OCI-LY1 (cell line): ENCODE results near the gene OR51D1.

ENCODE experiments used
- H2AFZ ChIP-seq: fragments of 200-600 bp; sonication (generic), shearing (Covaris generic); 2 replicates; pipeline ENCODE4 v1.6.0; 2014; ENCODE audit warnings: antibody characterized with exemption, mild to moderate bottlenecking, low read length
- H3F3A ChIP-seq: fragments of 200-600 bp; sonication (generic), shearing (Covaris generic); 2 replicates; pipeline ENCODE4 v1.6.0; 2014; ENCODE audit warnings: mild to moderate bottlenecking, antibody characterized with exemption, low read length, moderate library complexity; ENCODE audit not compliant: insufficient read depth
- H3K27ac ChIP-seq: fragments of 200-600 bp; sonication (generic); 2 replicates; pipeline ENCODE4 v1.5.1; 2014; ENCODE audit warnings: low read length, mixed run types, mild to moderate bottlenecking, low read depth; ENCODE audit not compliant: poor library complexity, severe bottlenecking
- H3K27me3 ChIP-seq: fragments of 200-600 bp; sonication (generic); 2 replicates; pipeline ENCODE4 v1.6.0; 2014; ENCODE audit warnings: antibody characterized with exemption, mild to moderate bottlenecking, low read length, moderate library complexity; ENCODE audit not compliant: insufficient read depth
- H3K36me3 ChIP-seq: fragments of 200-600 bp; sonication (generic); 2 replicates; pipeline ENCODE4 v1.6.1; 2014; ENCODE audit warnings: mild to moderate bottlenecking, antibody characterized with exemption, low read length, moderate library complexity, mixed read lengths; ENCODE audit not compliant: insufficient read depth
- H3K4me1 ChIP-seq: fragments of 200-600 bp; sonication (generic); 2 replicates; pipeline ENCODE4 v1.5.1; 2014; ENCODE audit warnings: mild to moderate bottlenecking, low read length, moderate library complexity; ENCODE audit not compliant: insufficient read depth, severe bottlenecking
- H3K4me2 ChIP-seq: fragments of 200-600 bp; sonication (generic), shearing (Covaris generic); 2 replicates; pipeline ENCODE4 v1.6.1; 2014; ENCODE audit warnings: low read length
- H3K4me3 ChIP-seq: fragments of 200-600 bp; sonication (generic); 2 replicates; pipeline ENCODE4 v1.5.1; 2014; ENCODE audit warnings: low read length, low read depth, mild to moderate bottlenecking, mixed read lengths; ENCODE audit not compliant: poor library complexity, severe bottlenecking
- H3K79me2 ChIP-seq: fragments of 200-600 bp; shearing (Covaris generic); 2 replicates; pipeline ENCODE4 v1.6.1; 2016; ENCODE audit warnings: mixed run types, low read length, mixed read lengths; ENCODE audit not compliant: insufficient read depth
- H3K9ac ChIP-seq: fragments of 200-600 bp; sonication (generic), shearing (Covaris generic); 2 replicates; pipeline ENCODE4 v1.6.1; 2014; ENCODE audit warnings: mild to moderate bottlenecking, low read length, mixed read lengths
- H3K9me2 ChIP-seq: fragments of 200-600 bp; sonication (generic), shearing (Covaris generic); 2 replicates; pipeline ENCODE4 v1.6.1; 2014; ENCODE audit warnings: low read depth, mild to moderate bottlenecking, low read length, mixed read lengths
- H3K9me3 ChIP-seq: fragments of 200-600 bp; shearing (Covaris generic); 2 replicates; pipeline ENCODE4 v1.6.1; 2014; ENCODE audit warnings: low read length, mixed read lengths
- H4K20me1 ChIP-seq: fragments of 200-600 bp; sonication (generic), shearing (Covaris generic); 2 replicates; pipeline ENCODE4 v1.6.0; 2016; ENCODE audit warnings: mild to moderate bottlenecking, low read length; ENCODE audit not compliant: insufficient read depth
- EZH2 ChIP-seq: fragments of 200-600 bp; sonication (generic), shearing (Covaris generic); IDR thresholded peaks from 2 replicates; pipeline ENCODE4 v1.8.0; 2017; ENCODE audit warnings: borderline replicate concordance, mixed run types, mild to moderate bottlenecking, antibody characterized with exemption, low read length, moderate library complexity, mixed read lengths
- TF ChIP-seq, protein P1 (sequence below): fragments of 200-600 bp; sonication (generic), shearing (Covaris generic); IDR thresholded peaks from 2 replicates; pipeline ENCODE4 v1.5.1; 2017; ENCODE audit warnings: mild to moderate bottlenecking, antibody characterized with exemption, low read length, moderate library complexity, mixed read lengths

Gene OR51D1

DNA sequence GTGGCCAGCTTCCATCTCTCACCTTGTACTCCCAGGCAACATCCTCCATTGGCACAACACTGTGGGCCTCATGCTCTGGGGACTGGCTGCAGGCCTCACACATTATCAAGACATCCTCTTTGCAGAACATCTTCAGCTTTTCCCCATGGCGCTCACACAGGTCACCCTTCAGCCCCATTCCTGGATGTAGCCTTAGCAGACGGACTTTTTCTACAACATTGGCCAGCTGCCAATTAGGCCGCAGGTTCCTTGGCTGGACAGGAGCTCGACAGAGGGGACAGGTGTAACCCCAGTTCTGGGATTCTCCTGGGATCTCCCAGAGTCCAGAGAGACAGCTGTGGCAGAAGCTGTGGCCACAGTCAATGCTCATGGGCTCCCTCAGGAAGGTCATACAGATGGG is 32.2 kb upstream of the OR51D1 start:
- no peak for TF ChIP-seq EZH2
- TF ChIP-seq, protein P1, sequence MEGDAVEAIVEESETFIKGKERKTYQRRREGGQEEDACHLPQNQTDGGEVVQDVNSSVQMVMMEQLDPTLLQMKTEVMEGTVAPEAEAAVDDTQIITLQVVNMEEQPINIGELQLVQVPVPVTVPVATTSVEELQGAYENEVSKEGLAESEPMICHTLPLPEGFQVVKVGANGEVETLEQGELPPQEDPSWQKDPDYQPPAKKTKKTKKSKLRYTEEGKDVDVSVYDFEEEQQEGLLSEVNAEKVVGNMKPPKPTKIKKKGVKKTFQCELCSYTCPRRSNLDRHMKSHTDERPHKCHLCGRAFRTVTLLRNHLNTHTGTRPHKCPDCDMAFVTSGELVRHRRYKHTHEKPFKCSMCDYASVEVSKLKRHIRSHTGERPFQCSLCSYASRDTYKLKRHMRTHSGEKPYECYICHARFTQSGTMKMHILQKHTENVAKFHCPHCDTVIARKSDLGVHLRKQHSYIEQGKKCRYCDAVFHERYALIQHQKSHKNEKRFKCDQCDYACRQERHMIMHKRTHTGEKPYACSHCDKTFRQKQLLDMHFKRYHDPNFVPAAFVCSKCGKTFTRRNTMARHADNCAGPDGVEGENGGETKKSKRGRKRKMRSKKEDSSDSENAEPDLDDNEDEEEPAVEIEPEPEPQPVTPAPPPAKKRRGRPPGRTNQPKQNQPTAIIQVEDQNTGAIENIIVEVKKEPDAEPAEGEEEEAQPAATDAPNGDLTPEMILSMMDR, result no peak
- peaks cover 34% of the 10 kb centered on the region for H3K36me3 ChIP-seq

GRCh38 chr11:4606231-4607015 is 30.9 kb upstream of the OR51D1 start:
- no peak overlapping the region for H3K9ac ChIP-seq

More for the DNA sequence above, 32.2 kb upstream of the OR51D1 start:
- no peak overlapping the region for H3K4me3 ChIP-seq
- no peaks in the 10 kb centered on the region for H3K9me3 ChIP-seq
- H3F3A ChIP-seq, result no peaks in the 10 kb centered on the region
- H3K9ac ChIP-seq, result no peak overlapping the region
- no peaks in the 10 kb centered on the region for H3K79me2 ChIP-seq
- H3K27me3 ChIP-seq, result no peaks in the 10 kb centered on the region
- H3K9me2 ChIP-seq, result no peaks in the 10 kb centered on the region
- H3K27ac ChIP-seq, result no peak overlapping the region
- peaks cover 17% of the 10 kb centered on the region for H3K4me1 ChIP-seq
- H4K20me1 ChIP-seq, result no peaks in the 10 kb centered on the region
- no peak overlapping the region for H2AFZ ChIP-seq
- no peak overlapping the region for H3K4me2 ChIP-seq

GRCh38 chr11:4607096-4607495 is 30.2 kb upstream of the OR51D1 start:
- H3K27ac ChIP-seq, result no peak overlapping the region
- no peaks in the 10 kb centered on the region for H3K9me3 ChIP-seq
- peak overlapping the region; percentile 77 for H3K9ac ChIP-seq
- peaks cover 13% of the 10 kb centered on the region; the same call in 1 of the 2 replicates for H3K36me3 ChIP-seq
- H3K79me2 ChIP-seq, result no peaks in the 10 kb centered on the region
- H4K20me1 ChIP-seq, result no peaks in the 10 kb centered on the region
- H3F3A ChIP-seq, result no peaks in the 10 kb centered on the region
- no peak overlapping the region for H2AFZ ChIP-seq
- H3K4me3 ChIP-seq, result peak overlapping the region; percentile 78
- H3K9me2 ChIP-seq, result no peaks in the 10 kb centered on the region
- H3K4me1 ChIP-seq, result peaks cover 23% of the 10 kb centered on the region
- TF ChIP-seq, protein P1, result no peak
- no peak for TF ChIP-seq EZH2
- peak overlapping the region; percentile 75 for H3K4me2 ChIP-seq
- H3K27me3 ChIP-seq, result no peaks in the 10 kb centered on the region

More at GRCh38 chr11:4606231-4607015, 30.9 kb upstream of the OR51D1 start:
- no peaks in the 10 kb centered on the region for H3F3A ChIP-seq
- TF ChIP-seq EZH2, result no peak
- TF ChIP-seq, protein P1, result no peak
- H3K4me1 ChIP-seq, result peaks cover 23% of the 10 kb centered on the region
- no peaks in the 10 kb centered on the region for H4K20me1 ChIP-seq
- no peaks in the 10 kb centered on the region for H3K79me2 ChIP-seq
- H3K9me3 ChIP-seq, result no peaks in the 10 kb centered on the region
- no peak overlapping the region for H2AFZ ChIP-seq
- H3K27me3 ChIP-seq, result no peaks in the 10 kb centered on the region
- peak overlapping the region; percentile 78 for H3K4me3 ChIP-seq
- H3K36me3 ChIP-seq, result peaks cover 20% of the 10 kb centered on the region
- H3K9me2 ChIP-seq, result no peaks in the 10 kb centered on the region
- peak overlapping the region; percentile 75 for H3K4me2 ChIP-seq
- H3K27ac ChIP-seq, result no peak overlapping the region
